H1 (cell line): ENCODE measurements around the gene LMX1A. TPM values are rescaled to one million over a fixed set of nuclear protein-coding genes. Genes with fewer than 3 reads are reported as not detected.

Experiments used
- CTCF ChIA-PET: fragments of 300-600 bp; sonication (Branson Sonifier 250); formaldehyde crosslinking; loops from one replicate; lab custom pipeline; 2021; ENCODE audit not compliant: partially characterized antibody; lab: Charles Lee
- POLR2A ChIA-PET: fragments of 300-600 bp; sonication (Branson Sonifier 250); formaldehyde crosslinking; loops from one replicate; lab custom pipeline; 2021; ENCODE audit warnings: inconsistent platforms; ENCODE audit not compliant: partially characterized antibody; lab: Charles Lee
- DNase-seq, 2 experiments: peaks; one replicate each; pipeline versions ENCODE4 v3.0.0 to v3.0.0-alpha.2; 2010 to 2022; ENCODE audit warnings: low spot score in 2 of 2, low read depth in 1 of 2, mixed read lengths in 1 of 2
- FAIRE-seq: peaks from 2 replicates; lab custom pipeline; 2011; peaks lifted over from hg19 to GRCh38; lab: Jason Lieb, UNC
- H2AFZ ChIP-seq: 2 replicates; pipeline ENCODE4 v1.8.1; 2012; ENCODE audit warnings: low read length, inconsistent platforms
- H2AK5ac ChIP-seq: 2 replicates; pipeline ENCODE4 v1.6.1; 2013; ENCODE audit warnings: low read depth, low read length
- H2BK120ac ChIP-seq: replicated peaks from 2 replicates; pipeline ENCODE3; 2013; ENCODE audit warnings: low read depth, low read length, inconsistent platforms
- H2BK12ac ChIP-seq: 2 replicates; pipeline ENCODE4 v1.6.1; 2013; ENCODE audit warnings: low read depth, low read length
- H2BK15ac ChIP-seq: 2 replicates; pipeline ENCODE4 v1.6.1; 2013; ENCODE audit warnings: low read length
- H2BK20ac ChIP-seq: 2 replicates; pipeline ENCODE4 v1.6.1; 2013; ENCODE audit warnings: low read length
- H2BK5ac ChIP-seq: 2 replicates; pipeline ENCODE4 v1.6.1; 2013; ENCODE audit warnings: low read depth, low read length
- H3K14ac ChIP-seq: 2 replicates; pipeline ENCODE4 v1.6.1; 2013; ENCODE audit warnings: inconsistent platforms; ENCODE audit not compliant: insufficient read length
- H3K18ac ChIP-seq: 2 replicates; pipeline ENCODE4 v1.6.1; 2013; ENCODE audit warnings: low read length; ENCODE audit errors: extremely low read depth
- H3K23ac ChIP-seq: 2 replicates; pipeline ENCODE4 v1.6.1; 2013; ENCODE audit warnings: inconsistent platforms; ENCODE audit not compliant: insufficient read length
- H3K23me2 ChIP-seq: 2 replicates; pipeline ENCODE4 v1.6.1; 2013; ENCODE audit warnings: low read depth, low read length
- H3K27ac ChIP-seq: 2 replicates; pipeline ENCODE4 v1.6.1; 2011; ENCODE audit warnings: low read depth, low read length, inconsistent platforms
- H3K27me3 ChIP-seq, 4 experiments: replicated peaks in 1 of 4; 1 replicate in 1 of 4; 2 replicates in 3 of 4; pipeline versions ENCODE4 v1.6.1 to v1.8.1; 2011 to 2013; ENCODE audit warnings: low read length in 3 of 4, mild to moderate bottlenecking in 3 of 4, inconsistent platforms in 2 of 4, mixed read lengths in 2 of 4, moderate library complexity in 1 of 4; ENCODE audit not compliant: control insufficient read depth in 3 of 4, insufficient read depth in 3 of 4; ENCODE audit errors: extremely low read depth in 1 of 4
- H3K36me3 ChIP-seq, 4 experiments: 2 replicates each; pipeline versions ENCODE4 v1.6.1 to v1.8.1; 2011 to 2013; ENCODE audit warnings: mild to moderate bottlenecking in 4 of 4, low read length in 3 of 4, moderate library complexity in 2 of 4, control low read depth in 1 of 4, inconsistent platforms in 1 of 4; ENCODE audit not compliant: insufficient read depth in 4 of 4, control insufficient read depth in 2 of 4
- H3K4ac ChIP-seq: replicated peaks from 2 replicates; pipeline ENCODE3; 2013; ENCODE audit warnings: low read length, low read depth, mixed read lengths, inconsistent platforms; ENCODE audit not compliant: insufficient read length
- H3K4me1 ChIP-seq, 4 experiments: replicated peaks in 1 of 4; 1 replicate in 1 of 4; 2 replicates in 3 of 4; pipeline versions ENCODE4 v1.6.1 to v1.8.1; 2011 to 2013; ENCODE audit warnings: low read length in 3 of 4, inconsistent platforms in 2 of 4, mixed read lengths in 1 of 4; ENCODE audit not compliant: insufficient read depth in 4 of 4, control insufficient read depth in 3 of 4
- H3K4me2 ChIP-seq, 2 experiments: 2 replicates each; pipeline versions ENCODE4 v1.6.1 to v1.8.1; 2011 to 2013; ENCODE audit warnings: low read depth in 2 of 2, low read length in 2 of 2, control low read depth in 1 of 2, inconsistent platforms in 1 of 2, mild to moderate bottlenecking in 1 of 2; ENCODE audit not compliant: insufficient read depth in 1 of 2
- H3K4me3 ChIP-seq, 4 experiments: fragments of 200-600, 300-600 bp in 1 of 4; sonication (generic), shearing (Covaris generic), sonication (Bioruptor Twin) in 1 of 4; 2 replicates each; pipeline versions ENCODE4 v1.5.1 to v1.8.1; 2011 to 2016; ENCODE audit warnings: low read length in 4 of 4, low read depth in 3 of 4, control low read depth in 2 of 4, inconsistent platforms in 2 of 4, mild to moderate bottlenecking in 2 of 4, mixed read lengths in 1 of 4, moderate library complexity in 1 of 4; ENCODE audit not compliant: insufficient read depth in 2 of 4; ENCODE audit errors: extremely low read depth in 1 of 4
- H3K56ac ChIP-seq: replicated peaks from 2 replicates; pipeline ENCODE3; 2013; ENCODE audit warnings: low read depth, mild to moderate bottlenecking, mixed read lengths, low read length, inconsistent platforms; ENCODE audit not compliant: insufficient read length
- H3K79me1 ChIP-seq: 2 replicates; pipeline ENCODE4 v1.6.1; 2013; ENCODE audit warnings: low read depth, low read length, control low read depth
- H3K79me2 ChIP-seq, 2 experiments: 2 replicates each; pipeline versions ENCODE4 v1.6.1 to v1.8.1; 2012 to 2013; ENCODE audit warnings: low read length in 2 of 2, mild to moderate bottlenecking in 2 of 2, inconsistent platforms in 1 of 2; ENCODE audit not compliant: insufficient read depth in 2 of 2, control insufficient read depth in 1 of 2
- H3K9ac ChIP-seq, 4 experiments: replicated peaks in 1 of 4; 1 replicate in 1 of 4; 2 replicates in 3 of 4; pipeline versions ENCODE4 v1.6.1 to v1.8.1; 2011 to 2013; ENCODE audit warnings: low read depth in 3 of 4, low read length in 3 of 4, control low read depth in 2 of 4, mild to moderate bottlenecking in 2 of 4, moderate library complexity in 2 of 4, inconsistent platforms in 1 of 4; ENCODE audit errors: extremely low read depth in 1 of 4
- H3K9me3 ChIP-seq, 2 experiments: 2 replicates each; pipeline versions ENCODE4 v1.6.1 to v1.8.1; 2012 to 2013; ENCODE audit warnings: mild to moderate bottlenecking in 2 of 2, moderate library complexity in 2 of 2, control low read depth in 1 of 2, inconsistent platforms in 1 of 2, low read depth in 1 of 2, low read length in 1 of 2, mixed read lengths in 1 of 2; ENCODE audit not compliant: insufficient read depth in 2 of 2
- H4K20me1 ChIP-seq, 2 experiments: replicated peaks in 1 of 2; 2 replicates each; pipeline versions ENCODE3 to v1.8.1; 2011 to 2013; ENCODE audit warnings: inconsistent platforms in 2 of 2, low read length in 2 of 2, mild to moderate bottlenecking in 1 of 2; ENCODE audit not compliant: insufficient read depth in 2 of 2, control insufficient read depth in 1 of 2
- H4K5ac ChIP-seq: 2 replicates; pipeline ENCODE4 v1.6.1; 2013; ENCODE audit warnings: low read length, low read depth, mixed read lengths, inconsistent platforms; ENCODE audit not compliant: insufficient read length
- H4K8ac ChIP-seq: 2 replicates; pipeline ENCODE4 v1.8.0; 2013; ENCODE audit warnings: mild to moderate bottlenecking, moderate library complexity, low read length, inconsistent platforms; ENCODE audit not compliant: insufficient read depth; ENCODE audit errors: extremely low read depth
- H4K91ac ChIP-seq: replicated peaks from 2 replicates; pipeline ENCODE3; 2013; ENCODE audit warnings: low read length, mixed read lengths, inconsistent platforms; ENCODE audit not compliant: insufficient read length
- CBX5 ChIP-seq: fragments of 300-800, 300-1000 bp; sonication (generic); IDR thresholded peaks from 2 replicates; pipeline ENCODE4 v1.7.1; 2016; ENCODE audit warnings: antibody characterized with exemption, low read length, low read depth
- MAFK ChIP-seq: IDR thresholded peaks from 2 replicates; pipeline ENCODE4 v1.6.1; 2012; ENCODE audit warnings: low read depth, mild to moderate bottlenecking, improper control_type of control experiment, low read length
- RFX5 ChIP-seq: IDR thresholded peaks from 2 replicates; pipeline ENCODE4 v1.6.1; 2011; ENCODE audit warnings: low read depth, low read length, improper control_type of control experiment, borderline replicate concordance
- SP2 ChIP-seq: IDR thresholded peaks from 2 replicates; pipeline ENCODE4 v1.6.1; 2012; ENCODE audit warnings: mild to moderate bottlenecking, low read length, inconsistent platforms
- TBP ChIP-seq: IDR thresholded peaks from 2 replicates; pipeline ENCODE4 v1.6.1; 2011; ENCODE audit warnings: low read depth, low read length, improper control_type of control experiment
- WGBS, 2 experiments: shearing (Covaris generic) in 1 of 2; methylation state at CpG; one replicate each; pipeline versions ENCODE4 v1.1.6 to v1.1.7; 2013 to 2015; ENCODE audit warnings: low lambda C conversion rate in 2 of 2, mixed read lengths in 2 of 2, inconsistent platforms in 1 of 2, low coverage in 1 of 2, missing lambda C conversion rate in 1 of 2; ENCODE audit not compliant: insufficient replicate concordance in 2 of 2, insufficient coverage in 1 of 2, insufficient read length in 1 of 2; ENCODE audit errors: extremely low coverage in 1 of 2, missing lambda C conversion rate in 1 of 2; 5-methylcytosine and 5-hydroxymethylcytosine counted together
- polyA plus RNA-seq, 7 experiments: library from polyadenylated mRNA; depleted of rRNA in 3 of 7; stranded (reverse) in 5 of 7; unstranded in 2 of 7; fragments of >200 nt in 5 of 7; fragments of 200-250 nt in 2 of 7; gene quantifications; 1 replicate in 5 of 7; 2 replicates in 1 of 7; 4 replicates in 1 of 7; pipeline versions ENCODE4 v1.2.1 to v1.2.3, GENCODE V29; 2011 to 2013; ENCODE audit warnings: missing spikeins in 2 of 7, mixed read lengths in 2 of 7
- total RNA-seq: library from RNA; stranded (reverse); fragmentation: NEBNext Ultra II Directional; extraction: Animal tissue kit (Norgen Biotek cat#: 25700); gene quantifications from 2 replicates; pipeline ENCODE4 v1.2.1, GENCODE V29; 2021

The LMX1A gene
- total and polyA plus RNA-seq, 2 of the 8 experiments (the other 6 are each of a cell fraction or from before 2014, with no cell fraction given), result not detected

- Histone ChIP-seq H2BK5ac (no peak overlapping the region), H3K9ac (no peak overlapping the region), H3K27me3 (no peaks in the 10 kb centered on the region; a peak in 1 of 7 replicates), H2AK5ac (no peak overlapping the region), H3K23ac (no peak overlapping the region), H3K79me2 (no peaks in the 10 kb centered on the region), H3K4me2 (no peak overlapping the region), H2BK120ac (no peak overlapping the region), H3K4ac (no peak overlapping the region), H3K56ac (no peak overlapping the region), H4K5ac (no peak overlapping the region), H3K18ac (no peak overlapping the region), H3K79me1 (no peaks in the 10 kb centered on the region), H3K4me1 (0 out of 7 replicates have a peak, but pooled peaks cover 0 to 2% (median 0%) of the 10 kb centered on the region in 4 experiments), H4K91ac (no peak overlapping the region), H3K9me3 (no peaks in the 10 kb centered on the region), H2BK15ac (no peak overlapping the region), H3K27ac (no peak overlapping the region), H3K36me3 (no peaks in the 10 kb centered on the region), H3K23me2 (no peaks in the 10 kb centered on the region), H3K14ac (no peak overlapping the region), H2BK20ac (no peak overlapping the region), H4K8ac (no peak overlapping the region), H3K4me3 (no peak overlapping the region), H2BK12ac (no peak overlapping the region), H4K20me1 (no peaks in the 10 kb centered on the region), H2AFZ (no peak overlapping the region)
- TF ChIP-seq TBP (no peak), RFX5 (no peak), MAFK (no peak), SP2 (no peak), CBX5 (no peak)
- ChIA-PET POLR2A (no interaction called here), CTCF (no interaction called here)
- 84% methylated on average over 4 of the region's 4 CpGs; no CpG with 5 or more reads in 1 of the 2 experiments for WGBS, 2 experiments
- DNase-seq (no peak), FAIRE-seq (no peak)
Measured at GRCh38 chr1:165174491-165174890, 182.0 kb downstream of the LMX1A start.
